NCI-H2081 treated with DMSO at 0.1 percent for 48 hours (cell line): Measurements from ENCODE around the gene TTC13.
"Not testable (repeated sequence)": the region's sequence is repeated elsewhere in the genome, so short reads cannot be mapped to it uniquely, and the experiment has no call there.

Experiments
- DNase-seq: peaks from one replicate; lab custom pipeline; 2025; lab: John Stamatoyannopoulos, UW

Gene TTC13

DNA sequence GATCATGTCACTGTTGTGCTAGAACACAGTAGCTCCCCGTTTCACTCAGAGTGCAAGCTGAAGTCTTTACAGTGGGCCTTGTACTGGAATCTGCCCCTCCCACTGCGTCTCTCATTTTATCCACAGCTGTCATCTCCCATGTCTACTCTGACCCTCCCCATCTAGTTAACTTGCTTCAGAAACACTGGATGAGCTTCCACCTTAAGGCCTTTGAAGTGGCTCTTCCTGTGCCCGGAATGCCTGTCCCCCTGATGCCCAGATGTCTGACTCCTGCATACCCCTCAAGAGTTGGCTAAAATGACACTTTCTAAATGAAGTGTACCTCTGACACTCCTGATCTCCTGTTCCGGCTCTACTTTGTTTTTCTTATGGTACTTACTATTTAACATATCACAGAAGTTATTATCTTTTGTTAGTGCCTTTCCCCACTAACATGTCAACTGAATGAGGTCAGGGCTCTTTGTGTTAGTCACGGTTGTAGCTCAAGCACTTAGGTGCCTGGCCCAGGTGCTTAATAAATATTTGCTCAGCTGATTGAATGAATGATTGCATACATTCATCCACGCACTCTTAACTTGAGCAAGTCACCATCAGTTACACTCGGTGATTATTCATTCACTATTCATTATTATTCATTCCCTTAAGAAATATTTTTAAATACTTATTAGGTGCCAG, 13.6 kb upstream of the TTC13 start:
- DNase-seq: no peak

DNA sequence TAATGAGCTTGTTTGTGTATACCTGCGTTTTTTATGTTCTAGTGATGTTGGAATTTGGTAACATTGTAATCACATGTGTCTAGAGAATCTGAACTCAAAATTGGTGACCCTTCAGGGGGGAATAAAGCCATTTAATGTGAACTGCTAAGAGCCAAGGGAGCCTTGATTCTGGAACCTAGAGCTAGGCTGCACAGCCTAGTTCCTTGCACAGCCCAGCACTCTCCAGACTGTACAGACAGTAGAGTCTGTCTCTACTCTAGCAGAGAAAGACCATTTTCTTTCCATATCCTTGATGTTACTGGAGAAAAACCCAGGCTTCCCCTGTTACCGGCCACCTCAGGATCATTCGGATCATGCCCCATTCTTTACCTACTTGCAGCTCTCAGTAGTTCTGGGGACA, 8.8 kb upstream of the TTC13 start:
- no peak for DNase-seq

DNA sequence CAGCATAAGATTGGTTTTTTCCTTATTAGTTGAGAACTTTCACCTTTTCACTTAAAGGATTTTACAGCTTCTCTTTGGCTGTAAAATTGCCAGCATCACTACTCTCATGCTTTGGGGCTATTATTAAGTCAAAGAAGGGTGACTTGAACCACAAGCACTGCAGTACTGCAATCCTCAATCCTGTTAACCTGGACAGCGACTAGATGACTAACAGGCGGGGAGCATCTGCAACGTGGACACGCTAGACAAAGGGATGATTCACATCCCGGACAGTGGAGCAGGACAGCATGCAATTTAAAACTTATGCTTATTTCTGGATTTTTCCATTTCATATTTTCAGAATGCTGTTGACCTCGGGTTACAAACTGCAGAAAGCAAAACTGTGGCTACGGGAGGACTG, 8.3 kb upstream of the TTC13 start:
- DNase-seq: no peak

DNA sequence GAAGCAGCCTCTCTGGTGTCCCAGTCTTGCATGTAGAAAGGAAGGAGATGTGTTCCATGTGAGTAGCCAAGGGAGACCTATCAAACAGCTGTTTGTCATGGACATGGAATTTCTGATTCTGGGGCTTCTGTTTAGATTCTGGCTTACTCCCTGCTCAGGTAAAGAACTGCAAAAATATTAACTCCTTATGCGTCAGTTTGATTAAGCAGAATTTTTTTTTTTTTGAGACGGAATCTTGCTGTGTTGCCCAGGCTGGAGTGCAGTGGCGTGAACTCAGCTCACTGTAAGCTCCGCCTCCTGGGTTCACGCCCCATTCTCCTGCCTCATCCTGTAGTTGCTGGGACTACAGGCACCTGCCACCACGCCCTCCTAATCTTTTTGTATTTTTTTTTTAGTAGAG, 7.0 kb upstream of the TTC13 start:
- no peak for DNase-seq

DNA sequence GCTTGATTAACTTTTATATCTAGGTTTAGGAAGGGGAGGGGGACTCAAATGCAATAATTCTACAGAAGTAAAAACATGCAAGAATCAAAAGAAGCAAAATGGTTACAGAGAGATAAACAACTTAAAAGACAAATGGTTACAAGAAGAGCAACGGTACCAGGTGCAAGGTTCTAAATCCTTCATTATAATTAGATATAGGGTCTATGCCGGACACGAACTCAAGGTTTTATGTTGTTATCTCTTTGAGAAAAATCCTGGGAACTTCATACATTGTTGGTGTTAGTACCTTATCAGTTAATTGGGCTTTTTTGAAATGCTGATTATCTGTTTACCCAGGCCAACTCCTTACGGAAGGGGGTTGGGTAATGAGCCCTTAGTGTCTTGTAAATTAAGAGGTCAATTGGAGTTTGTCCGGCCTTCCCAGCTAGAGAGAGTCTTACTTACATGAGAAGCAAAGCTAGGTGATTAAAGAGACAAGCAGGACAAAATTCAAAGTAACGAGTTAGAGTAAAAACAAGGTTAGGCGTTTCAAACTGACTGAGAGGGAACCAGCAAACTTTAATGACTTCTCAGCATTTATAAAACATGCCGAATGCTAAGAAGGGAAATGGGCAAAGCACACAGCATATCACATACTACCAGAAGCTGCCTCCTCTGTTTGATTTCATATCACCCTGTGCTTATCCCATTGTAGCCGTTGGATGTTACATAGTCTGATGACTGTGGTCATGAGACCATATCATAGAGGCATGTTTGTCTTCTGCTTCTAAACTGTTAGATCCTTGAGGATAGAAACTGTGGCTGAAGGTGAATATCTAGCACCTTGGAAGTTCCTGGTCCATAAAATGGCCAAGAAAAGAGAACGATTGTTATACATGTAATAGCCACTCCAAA, 6.2 kb upstream of the TTC13 start:
- DNase-seq: not testable (repeated sequence)

DNA sequence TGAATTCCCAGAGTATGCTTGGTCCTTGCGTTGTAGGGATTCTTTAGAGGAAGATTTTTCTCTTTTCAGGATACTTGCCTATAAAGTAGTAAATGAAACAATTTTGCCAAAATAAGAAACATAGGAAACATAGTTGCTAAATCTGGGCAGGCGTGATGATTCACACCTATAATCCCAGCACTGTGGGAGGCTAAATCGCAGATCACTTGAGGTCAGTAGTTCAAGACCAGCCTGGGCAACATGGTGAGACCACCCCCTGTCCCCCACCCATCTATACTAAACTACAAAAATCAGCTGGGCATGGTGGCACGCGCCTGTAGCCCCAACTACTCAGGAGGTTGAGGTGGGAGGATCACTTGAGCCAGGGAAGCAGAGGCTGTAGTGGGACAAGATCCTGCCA, 5.2 kb upstream of the TTC13 start:
- DNase-seq: no peak

DNA sequence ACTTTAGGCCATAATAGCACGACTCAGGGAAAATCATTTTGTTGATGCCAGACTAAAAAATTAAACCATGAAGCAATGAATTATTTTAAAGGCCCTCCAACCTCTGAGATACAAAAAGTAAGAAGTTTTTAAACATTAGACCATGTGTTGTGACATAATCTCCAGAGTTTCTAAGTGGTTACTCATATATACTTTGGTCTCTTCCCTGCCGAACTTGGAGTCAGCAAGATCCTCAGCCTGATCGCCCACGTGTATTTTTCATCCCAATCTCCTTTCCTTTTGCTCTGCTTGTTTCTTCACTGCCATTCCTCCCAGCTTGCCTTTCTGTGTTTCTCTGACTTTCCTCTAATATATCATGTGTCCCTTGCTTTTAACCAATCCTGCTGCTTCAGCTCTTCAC, 4.0 kb upstream of the TTC13 start:
- DNase-seq: no peak

DNA sequence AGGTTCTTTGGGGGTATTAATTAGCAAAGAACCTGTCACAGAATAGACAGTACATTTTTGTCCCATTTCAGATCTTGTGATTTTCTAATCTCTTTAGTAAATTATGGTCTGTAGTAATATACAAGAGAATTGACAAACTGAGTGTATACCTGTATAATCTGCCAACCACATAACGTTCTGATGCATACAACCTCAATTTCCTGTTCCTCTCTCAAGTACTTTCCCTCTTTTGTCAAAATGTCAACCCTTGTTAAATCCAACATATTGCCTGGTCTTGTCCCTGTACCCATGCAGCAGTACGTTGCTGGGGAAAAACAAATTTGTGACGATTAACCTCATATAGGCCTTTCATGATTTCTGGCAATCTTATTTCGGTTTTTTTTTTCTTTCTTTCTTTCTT, 1.3 kb upstream of the TTC13 start:
- no peak for DNase-seq

DNA sequence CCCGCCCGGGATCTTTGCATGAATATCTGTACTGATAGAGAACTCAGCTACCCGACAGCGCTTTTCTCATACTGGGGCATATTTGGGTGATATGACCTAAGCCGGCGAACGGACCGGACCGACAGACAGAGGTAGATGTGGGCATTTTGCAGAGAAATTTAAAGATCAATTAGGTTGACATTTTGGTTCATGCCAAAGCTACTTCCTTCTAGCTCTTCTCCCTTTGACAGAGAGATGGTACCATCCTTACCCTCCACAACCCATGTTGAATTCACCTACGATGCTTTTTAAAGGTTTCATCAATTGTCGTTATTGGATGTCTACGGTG, 692 bp upstream of the TTC13 start:
- DNase-seq: no peak

DNA sequence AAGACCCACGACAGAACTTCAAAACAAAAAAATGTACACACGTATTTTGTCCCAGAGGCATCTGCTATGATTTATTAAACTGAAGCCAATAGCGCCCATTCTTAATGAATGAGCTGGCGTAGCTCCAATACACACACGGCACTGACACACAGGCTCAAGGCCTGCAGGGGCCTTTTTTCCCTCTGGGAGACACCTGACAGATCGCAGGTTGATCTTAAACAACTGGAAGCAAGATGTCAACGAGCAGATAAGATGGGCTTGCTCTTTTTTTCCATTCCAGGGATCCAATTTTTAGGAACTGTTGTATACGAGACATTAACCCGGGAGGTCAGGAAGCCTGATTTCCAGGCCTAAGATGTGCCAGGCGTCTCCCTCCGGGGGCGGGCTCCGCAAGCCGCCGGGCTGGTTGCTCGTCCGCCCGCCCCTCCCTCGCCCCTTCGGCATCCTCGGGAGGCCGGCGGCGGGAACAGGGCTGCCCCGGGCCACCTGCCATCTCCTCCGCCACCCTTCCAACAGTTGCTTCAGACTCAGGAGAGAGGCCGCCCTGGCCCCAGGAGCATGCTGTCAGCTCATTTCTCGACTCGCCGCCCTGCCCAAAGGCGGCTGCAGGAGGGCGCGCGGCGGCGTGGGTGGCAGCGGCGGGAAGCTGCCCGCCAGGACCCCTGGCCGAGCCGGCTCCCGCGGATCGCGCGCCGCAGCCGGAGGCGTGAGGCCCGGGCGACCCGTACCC, 735 bp downstream of the TTC13 start:
- DNase-seq: no peak

DNA sequence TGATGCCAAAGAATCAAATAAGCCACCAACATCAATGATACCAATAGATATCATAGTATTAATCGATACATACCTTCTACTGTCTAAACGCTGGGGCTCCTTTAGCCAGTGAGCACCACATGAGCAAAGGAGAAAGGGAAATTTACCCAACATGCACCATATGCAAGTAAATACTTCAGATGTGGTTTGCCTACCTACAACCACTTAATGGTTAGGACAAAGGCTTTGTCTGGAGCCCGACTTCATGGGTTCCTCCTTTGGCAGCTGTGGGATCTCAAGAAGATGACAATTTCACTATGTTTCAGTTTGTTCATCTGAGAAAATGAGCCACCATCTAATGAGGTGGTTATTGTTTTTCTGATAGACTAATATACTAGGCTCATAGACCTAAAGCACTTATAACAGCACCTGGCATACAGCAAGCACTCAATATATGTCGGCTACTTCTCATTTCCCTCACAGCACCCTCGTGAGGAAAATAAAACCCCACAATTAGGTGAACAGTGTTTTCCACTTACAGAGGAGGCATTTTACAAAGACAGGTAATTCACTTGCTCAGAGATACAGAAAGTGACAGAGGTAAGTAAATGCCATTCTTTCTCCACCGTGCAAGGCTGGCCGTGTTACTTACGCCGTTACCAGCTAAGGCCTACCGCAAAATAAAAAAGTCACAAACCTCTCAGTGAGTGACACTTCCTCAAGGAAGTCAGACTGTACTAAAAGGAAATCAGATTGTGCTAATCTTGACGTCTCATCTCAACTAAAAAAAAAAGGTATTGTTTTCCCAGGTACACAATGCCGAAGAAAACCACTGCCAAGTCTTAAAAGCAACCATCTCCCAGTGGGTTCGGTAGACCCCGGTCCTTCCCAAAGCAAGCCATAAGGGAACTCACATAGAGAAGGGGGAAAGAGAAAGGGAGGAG, 1.6 kb downstream of the TTC13 start:
- DNase-seq: no peak

DNA sequence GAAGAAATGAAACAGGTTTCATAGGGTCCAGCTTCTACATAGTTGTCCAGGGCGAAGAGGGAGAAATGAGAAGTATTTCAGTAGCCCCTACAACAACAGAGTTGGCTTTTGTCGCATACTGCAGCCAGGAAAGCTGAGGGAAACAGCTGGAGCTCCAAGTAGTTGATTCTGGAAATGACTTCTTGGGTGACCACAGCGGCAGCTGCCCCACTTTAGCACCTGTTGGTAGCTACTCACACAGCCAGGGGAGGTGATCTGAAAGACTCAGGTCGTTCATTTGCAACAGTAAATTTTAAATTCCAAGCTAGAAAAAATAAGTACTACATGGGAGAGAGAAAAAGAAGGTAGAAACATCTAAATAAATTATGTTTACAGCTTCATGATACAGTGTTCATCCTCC, 2.3 kb downstream of the TTC13 start:
- no peak for DNase-seq

DNA sequence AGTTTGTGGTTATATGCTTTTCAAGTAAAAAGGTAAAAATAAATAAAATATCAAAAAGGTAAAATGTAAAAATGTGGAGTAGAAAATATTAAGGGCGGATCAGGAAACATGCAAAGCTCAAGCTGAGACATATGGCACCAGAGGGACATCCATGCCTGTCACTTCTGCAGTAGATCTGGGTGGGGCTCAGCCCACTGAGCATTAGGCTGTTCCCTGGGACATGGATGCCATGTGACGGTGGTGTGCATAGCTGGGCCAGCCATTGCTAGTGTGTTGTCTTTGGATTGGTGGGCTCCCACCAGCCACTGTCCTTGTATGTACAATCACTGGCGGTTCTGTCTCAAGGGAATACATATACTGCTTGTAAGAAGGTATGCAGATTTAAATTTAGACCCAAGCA, 3.0 kb downstream of the TTC13 start:
- no peak for DNase-seq

DNA sequence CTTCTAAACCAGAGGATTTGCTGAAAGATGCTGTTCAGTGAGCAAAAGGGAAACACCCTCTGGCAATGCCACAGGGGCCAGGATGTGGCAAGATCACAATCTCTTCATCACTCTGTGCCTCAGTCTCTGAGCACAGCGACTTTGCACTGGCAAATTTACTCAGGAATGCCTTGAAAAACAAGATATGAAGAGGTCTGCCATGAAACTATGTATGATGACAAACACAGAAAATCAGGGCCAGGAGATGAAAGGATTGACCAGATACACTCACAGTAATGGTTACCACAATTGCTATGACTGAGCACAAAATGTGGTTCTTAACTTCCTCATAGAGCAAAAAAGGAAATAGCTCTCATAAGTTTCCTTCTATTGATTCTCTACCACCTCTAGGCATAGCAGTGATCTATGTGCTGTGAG, 5.8 kb downstream of the TTC13 start:
- DNase-seq: no peak

DNA sequence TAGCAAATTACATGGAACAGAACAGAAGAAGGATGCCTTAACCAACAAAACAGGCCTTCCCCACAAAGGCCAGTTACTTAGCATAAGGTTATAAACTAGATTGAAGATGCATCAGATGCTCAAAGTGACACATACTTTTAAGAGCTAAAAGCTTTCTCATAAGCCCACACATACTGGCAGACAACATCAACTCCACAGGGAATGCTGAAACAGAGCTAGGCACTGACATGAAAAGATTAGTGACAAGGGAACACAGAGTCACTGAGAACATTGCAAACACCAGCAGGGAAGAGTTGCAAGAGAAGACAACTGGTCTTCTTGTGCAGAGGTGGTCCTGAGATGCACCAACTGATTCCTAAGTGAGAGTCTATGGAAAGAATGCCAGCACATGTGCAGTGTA, 6.9 kb downstream of the TTC13 start:
- no peak for DNase-seq

DNA sequence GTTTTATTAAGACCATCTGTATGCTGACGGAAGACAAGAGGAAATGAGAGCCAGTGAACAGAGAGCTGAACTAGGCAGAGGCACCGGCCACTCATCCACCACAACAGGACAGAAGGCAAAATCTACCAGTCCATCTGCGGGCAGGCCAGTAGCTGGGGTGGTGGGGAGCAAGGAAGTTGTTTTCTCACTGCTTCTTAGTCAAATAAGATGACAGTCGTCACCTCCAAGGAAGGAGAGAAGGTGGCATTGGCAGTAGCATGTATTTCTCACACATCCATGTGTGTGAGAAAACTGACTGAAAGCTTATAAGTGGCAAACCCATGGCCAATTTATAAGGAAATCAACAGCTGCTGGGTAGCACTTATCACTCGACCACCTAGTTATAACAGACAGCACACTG, 8.2 kb downstream of the TTC13 start:
- no peak for DNase-seq

DNA sequence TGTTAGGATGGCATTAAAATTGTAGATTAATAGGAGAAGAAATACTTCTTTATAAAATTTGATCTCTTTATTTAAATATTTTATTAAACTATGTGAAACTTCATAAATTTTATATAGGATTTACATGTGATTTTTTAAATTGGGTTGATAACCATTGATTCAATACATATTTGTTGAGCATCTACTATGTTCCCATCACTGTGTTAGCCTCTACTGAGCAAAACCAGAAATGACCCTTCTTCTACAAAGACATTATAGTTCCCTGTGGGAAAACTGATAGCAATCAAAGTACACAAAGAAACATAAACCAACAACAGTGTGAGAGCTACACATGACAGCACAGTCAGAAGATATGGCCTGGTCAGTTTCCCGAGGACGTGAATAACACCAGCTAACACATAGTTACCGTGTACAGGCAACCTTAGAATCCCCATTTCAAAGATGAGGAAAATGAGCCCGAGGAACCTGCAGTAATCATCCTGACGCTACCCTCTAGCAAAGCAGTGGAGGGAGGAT, 12.2 kb downstream of the TTC13 start:
- DNase-seq: no peak

DNA sequence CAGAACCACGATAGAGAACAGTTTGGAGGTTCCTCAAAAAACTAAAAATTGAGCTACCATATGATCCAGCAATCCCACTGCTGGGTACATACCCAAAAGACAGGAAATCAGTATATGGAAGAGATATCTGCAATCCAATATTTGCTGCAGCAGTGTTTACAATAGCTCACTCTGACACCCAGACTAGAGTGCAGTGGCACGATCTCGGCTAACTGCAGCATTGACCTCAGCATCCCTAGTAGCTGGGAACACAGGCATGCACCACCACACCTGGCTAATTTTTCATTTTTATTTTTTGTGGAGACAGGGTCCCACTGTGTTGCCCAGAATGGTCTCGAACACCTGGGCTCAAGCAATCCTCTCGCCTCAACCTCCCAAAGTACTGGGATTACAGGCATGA, 13.1 kb downstream of the TTC13 start:
- DNase-seq: no peak

DNA sequence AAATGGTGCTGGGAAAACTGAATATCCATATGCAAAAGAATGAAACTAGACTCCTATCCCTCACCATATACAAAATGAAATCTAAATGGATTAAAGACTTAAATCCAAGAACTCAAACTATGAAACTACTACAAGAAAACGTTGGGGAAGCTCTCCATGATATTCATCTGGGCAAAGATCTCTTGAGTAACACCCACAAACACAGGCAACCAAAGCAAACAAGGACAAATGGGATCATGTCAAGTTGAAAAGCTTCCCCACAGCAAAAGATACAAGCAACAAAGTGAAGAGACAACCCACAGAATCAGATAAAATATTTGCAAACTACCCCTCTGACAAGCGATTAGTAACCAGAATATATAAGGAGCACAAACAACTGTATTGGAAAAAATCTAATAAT, 13.8 kb downstream of the TTC13 start:
- no peak for DNase-seq

DNA sequence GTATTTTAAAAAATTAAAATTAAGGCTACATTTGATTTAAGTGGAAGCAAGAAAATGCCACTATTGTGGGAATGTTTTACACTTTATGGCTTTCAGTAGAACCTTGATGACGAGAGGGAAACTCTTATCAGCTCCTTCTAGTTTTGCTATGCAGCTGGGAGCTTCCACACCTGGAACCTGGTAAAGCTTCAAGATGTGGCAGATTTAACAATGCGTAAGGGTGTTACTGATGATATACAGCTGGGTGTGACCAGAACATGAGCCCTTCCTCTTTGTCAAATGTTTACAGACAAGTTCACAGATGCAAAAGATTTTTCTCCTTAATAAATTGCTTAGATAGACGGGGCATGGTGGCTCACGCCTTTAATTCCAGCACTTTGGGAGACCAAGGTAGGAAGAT, 20.3 kb downstream of the TTC13 start:
- no peak for DNase-seq

DNA sequence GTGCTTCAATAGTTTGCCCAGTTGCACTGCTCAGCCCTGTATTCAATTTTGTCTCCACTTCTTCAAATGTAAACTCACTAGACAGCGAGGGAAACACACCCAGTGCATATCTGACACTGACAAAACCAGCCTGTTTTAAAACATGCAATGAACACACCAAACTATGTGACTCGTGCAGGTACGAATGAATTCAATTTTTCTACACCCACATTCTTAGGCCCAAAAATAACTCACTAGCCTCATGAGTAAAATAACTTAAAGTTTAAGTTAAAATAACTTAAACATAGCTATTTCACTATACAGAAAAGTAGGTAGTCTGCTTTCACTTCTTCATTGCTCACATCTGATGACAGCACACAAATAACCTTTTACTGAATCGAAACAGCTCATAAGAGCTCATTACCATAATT, 21.1 kb downstream of the TTC13 start:
- no peak for DNase-seq

DNA sequence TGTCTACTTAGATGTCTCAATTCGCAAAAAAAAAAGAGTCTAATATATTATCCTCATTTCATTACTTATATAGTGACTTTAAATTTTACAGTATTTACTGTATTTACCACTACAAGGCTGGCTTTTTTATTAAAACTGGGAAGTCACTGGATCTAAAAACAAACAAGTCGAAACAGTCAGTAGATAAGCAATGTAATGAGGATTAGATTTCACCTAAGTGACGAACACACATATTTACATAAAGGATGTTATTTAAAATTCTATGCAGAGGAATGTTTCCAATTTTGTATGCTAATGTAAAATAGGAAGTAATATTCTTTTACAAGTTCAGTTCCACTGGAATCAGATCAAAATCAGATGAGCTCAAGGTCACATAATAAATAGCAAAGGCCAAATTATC, 28.3 kb downstream of the TTC13 start:
- no peak for DNase-seq
